GM12865 (cell line): ENCODE data around the gene HNRNPA1L2.
"Not testable (repeated sequence)": the region's sequence is repeated elsewhere in the genome, so short reads cannot be mapped to it uniquely, and the experiment has no call there.

Experiments
- DNase-seq: peaks from one replicate; pipeline ENCODE4 v3.0.0; 2010; ENCODE audit warnings: low read depth
- H3K4me3 ChIP-seq: 2 replicates; pipeline ENCODE4 v1.5.1; 2011; ENCODE audit warnings: mild to moderate bottlenecking, low read depth, low read length, control low read depth
- CTCF ChIP-seq: IDR thresholded peaks from 2 replicates; pipeline ENCODE4 v1.5.1; 2011; ENCODE audit warnings: low read length, control low read depth, low read depth, inconsistent platforms; ENCODE audit not compliant: insufficient read depth; ENCODE audit errors: missing control alignments

Gene HNRNPA1L2

GRCh38 chr13:52609013-52609606 is 33.1 kb upstream of the HNRNPA1L2 start:
- peak; percentile 28 for TF ChIP-seq CTCF
- not testable (repeated sequence) for H3K4me3 ChIP-seq
- peak; percentile 54 for DNase-seq

- H3K4me3 ChIP-seq, DNase-seq: not testable (repeated sequence)
Measured at GRCh38 chr13:52610158-52610557, 32.1 kb upstream of the HNRNPA1L2 start.

- no peak for TF ChIP-seq CTCF
- DNase-seq: no peak
- H3K4me3 ChIP-seq: no peak overlapping the region
Measured at GRCh38 chr13:52615134-52615801, 27.0 kb upstream of the HNRNPA1L2 start.

GRCh38 chr13:52615812-52616211 is 26.4 kb upstream of the HNRNPA1L2 start:
- peak; percentile 31 for DNase-seq
- no peak for TF ChIP-seq CTCF
- H3K4me3 ChIP-seq: no peak overlapping the region

- no peak for TF ChIP-seq CTCF
- peak; percentile 92 for DNase-seq
- H3K4me3 ChIP-seq: peak overlapping the region; percentile 79
Measured at GRCh38 chr13:52617070-52618060, 24.9 kb upstream of the HNRNPA1L2 start.

GRCh38 chr13:52631083-52631690 is 11.0 kb upstream of the HNRNPA1L2 start:
- not testable (repeated sequence) for H3K4me3 ChIP-seq, DNase-seq

- H3K4me3 ChIP-seq: no peak overlapping the region
- no peak for DNase-seq
- no peak for TF ChIP-seq CTCF
Measured at GRCh38 chr13:52638666-52639328, 3.4 kb upstream of the HNRNPA1L2 start.
